Measurements from ENCODE around the gene GAB3.
A peak's percentile ranks its signal among the peaks of the same experiment; 100 is the strongest.
"Not testable (repeated sequence)": the region's sequence is repeated elsewhere in the genome, so short reads cannot be mapped to it uniquely, and the experiment has no call there.

GAB3 gene

GRCh38 chrX:154720067-154720466, 30.8 kb downstream of the GAB3 start:
- DNase-seq (ENCODE audit: low read depth), result no peak

DNA sequence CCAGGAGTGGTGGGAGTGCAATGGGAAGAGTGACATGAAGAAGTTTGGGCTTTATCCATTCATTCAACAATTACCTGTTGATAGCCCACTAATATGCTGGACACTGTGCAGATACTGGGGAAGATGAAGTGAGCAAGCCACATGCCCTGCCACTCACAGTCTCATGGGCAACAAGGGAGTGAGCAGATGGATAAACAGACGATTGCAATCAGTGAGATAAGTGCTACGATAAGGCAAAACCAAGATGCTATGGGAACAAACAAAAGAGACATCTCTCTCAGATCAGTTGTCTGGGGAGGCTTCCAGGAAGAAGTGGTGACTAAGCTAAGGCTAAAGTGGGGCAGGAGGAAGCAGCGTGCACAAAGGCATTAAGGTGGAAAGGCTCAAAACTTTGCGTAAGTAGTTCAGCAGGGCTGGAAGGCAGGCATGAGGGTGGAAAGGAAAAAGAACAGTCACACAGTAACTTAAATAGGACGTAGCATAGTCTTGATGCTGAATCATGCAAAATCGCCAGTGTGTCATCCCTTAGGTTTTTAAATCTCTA, 31.7 kb downstream of the GAB3 start:
- DNase-seq (ENCODE audit: low read depth), result no peak

- DNase-seq (ENCODE audit: low read depth), result no peak
Observed at GRCh38 chrX:154718616-154719015, 32.3 kb downstream of the GAB3 start.

DNA sequence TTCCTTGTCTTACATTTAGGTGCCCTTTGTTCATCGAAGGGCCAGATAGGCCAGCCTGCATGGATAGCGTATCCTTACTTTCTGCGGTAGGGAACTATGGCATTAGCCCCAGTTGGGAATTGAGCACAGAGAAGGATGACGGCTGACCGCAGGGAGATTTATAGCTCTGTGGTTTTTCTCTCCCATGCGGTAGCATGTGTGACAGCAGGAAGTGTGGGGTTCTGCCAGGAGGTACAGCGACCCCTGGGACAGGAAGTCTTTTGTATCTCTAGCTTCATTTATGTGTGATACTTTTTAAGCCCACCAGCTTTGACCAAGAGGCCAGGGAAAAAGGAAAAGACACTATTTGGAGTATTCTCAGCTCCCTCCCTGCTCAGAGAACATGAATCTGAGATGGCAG, 33.1 kb downstream of the GAB3 start:
- no peak for DNase-seq (ENCODE audit: low read depth)

- DNase-seq (ENCODE audit: low read depth), result no peak
Observed at GRCh38 chrX:154715825-154716224, 35.1 kb downstream of the GAB3 start.

DNA sequence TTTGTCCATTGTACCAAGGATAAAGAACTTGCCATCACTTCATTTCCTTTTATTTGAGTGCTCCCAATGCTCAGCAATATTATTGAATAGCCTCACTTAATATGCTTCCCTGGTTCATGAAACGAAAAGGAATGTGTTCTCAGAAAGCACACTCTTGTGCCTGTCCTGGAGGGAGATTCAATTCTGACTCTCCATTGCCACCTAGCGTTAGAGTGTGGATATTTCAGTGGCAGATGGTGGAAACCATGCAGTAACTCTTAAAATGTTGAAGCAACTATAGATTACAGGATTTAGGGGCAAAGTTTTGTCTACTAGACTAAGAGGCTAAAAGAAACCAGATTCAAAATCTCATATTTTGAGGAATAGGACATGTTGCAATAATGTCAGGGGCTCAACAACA, 36.0 kb downstream of the GAB3 start:
- no peak for DNase-seq (ENCODE audit: low read depth)

DNA sequence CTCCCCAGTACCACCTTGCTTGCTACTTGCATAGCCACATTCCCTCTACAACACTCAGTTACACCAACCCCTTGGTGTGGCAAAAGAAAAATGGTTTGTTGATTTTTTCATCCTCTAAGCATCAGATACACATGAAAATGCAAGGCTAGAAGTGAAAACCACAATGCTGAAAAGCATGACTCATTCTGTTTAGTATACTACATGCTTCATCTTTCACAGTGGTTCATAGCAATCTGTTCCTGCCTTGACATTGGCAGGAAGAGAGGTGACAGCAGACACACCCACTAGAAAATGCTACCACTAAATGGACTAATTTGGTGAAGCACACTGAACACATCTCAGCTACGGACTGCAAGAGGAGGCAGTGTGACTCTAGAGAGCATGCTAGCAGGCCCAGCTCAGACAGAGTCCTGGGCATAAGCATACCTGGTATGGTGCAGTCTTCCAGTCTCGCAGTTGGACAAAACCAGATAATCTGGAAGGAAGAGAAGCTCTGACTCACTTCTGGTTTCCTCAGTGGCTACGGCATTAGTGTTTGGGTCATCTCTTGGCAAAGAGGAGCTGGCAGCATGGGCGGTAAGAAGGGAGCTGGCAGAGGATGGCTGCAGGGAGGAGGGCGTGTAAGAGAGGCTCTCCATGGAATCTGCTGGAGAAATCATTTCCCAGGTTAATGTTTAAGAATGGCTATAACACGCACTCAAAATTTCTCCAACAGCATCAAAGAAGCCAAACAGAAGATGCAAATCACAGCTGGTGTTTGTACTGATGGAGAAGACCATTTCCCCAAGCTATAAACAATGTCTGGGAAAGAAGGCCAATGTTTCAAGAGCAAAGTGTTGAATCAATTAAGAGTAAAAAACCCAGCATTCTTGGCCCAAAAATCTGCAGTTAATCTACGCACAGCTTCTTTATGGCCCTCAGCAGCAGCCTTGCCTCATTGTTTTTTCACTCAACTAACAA, 37.8 kb downstream of the GAB3 start:
- DNase-seq (ENCODE audit: low read depth), result no peak

DNA sequence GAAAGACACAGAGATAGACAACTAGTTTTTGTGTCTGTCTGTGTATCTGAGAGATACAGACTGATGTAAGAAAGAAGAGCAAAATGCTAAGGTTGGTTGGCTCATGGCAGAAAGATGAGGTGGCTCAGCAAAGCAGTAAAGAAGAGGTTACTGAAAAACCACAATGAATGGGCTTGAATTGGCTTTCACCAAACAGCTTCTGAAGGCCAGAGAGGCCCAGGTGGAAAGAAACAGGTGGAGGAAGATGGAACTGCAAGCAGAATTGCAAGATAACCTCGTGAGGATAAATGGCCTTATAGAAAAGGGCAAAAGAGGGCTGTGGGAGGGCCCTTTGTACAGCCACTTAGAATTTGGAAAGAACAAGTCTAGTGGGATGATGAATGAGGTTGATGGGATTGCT, 39.6 kb downstream of the GAB3 start:
- no peak for DNase-seq (ENCODE audit: low read depth)

DNA sequence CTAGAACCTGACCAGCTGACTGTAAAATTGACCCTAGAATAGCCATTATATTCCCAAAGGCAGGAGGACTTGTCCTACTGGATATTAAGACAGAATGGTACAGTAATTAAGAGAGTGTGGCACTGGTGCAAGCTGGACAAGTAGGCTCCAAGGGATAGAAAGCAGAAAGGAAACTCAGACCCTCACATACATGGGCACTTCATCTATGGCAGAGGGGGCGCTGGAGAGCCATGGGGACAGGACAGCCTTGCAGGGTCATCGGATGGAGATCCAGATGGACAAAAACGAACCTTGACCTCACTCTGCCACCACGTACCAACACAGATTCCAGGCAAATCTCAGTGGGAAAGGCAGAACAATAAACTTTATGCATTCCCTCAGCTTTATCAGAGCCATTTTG, 40.6 kb downstream of the GAB3 start:
- no peak for DNase-seq (ENCODE audit: low read depth)

GRCh38 chrX:154698630-154699248, 52.1 kb downstream of the GAB3 start:
- no peak for DNase-seq (ENCODE audit: low read depth)

GRCh38 chrX:154696676-154697045, 54.2 kb downstream of the GAB3 start:
- no peak for DNase-seq (ENCODE audit: low read depth)

- peak; percentile 39 for DNase-seq (ENCODE audit: low read depth)
Observed at GRCh38 chrX:154695911-154696675, 54.8 kb downstream of the GAB3 start.

DNA sequence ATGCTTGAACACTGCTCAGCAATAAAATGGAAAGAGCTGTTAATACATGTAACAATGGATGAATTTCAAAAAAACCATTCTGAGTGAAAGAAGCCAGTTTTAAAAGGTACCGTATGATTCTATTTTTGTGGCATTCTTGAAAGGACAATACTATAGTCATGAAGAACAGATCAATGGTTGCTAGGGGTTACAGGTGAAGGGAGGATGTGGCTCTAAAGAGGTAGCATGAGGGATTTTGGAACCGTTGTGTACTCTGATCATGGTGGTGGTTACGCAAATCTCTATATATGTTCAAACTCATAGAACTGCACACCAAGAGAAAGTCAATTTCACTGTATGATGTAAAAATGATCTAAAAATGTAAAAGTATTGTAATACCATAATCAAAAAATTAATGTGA, 57.5 kb downstream of the GAB3 start:
- no peak for DNase-seq (ENCODE audit: low read depth)

- DNase-seq (ENCODE audit: low read depth), result not testable (repeated sequence)
Observed at GRCh38 chrX:154690438-154690837, 60.4 kb downstream of the GAB3 start.

DNA sequence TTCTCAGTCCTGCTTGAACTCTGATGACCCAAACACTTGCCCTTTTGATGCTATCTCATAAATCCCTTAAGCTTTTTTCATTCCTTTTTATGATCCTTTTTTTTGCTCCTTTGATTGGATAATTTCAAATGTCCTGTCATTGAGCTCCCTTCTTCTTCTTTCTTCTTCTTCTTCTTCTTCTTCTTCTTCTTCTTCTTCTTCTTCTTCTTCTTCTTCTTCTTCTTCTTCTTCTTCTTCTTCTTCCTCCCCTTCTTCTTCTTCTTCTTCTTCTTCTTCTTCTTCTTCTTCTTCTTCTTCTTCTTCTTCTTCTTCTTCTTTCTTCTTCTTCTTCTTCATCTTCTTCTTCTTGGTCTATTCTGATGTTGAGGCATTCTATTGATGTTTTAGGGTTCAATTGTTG, 78.8 kb downstream of the GAB3 start:
- not testable (repeated sequence) for DNase-seq (ENCODE audit: low read depth)

DNA sequence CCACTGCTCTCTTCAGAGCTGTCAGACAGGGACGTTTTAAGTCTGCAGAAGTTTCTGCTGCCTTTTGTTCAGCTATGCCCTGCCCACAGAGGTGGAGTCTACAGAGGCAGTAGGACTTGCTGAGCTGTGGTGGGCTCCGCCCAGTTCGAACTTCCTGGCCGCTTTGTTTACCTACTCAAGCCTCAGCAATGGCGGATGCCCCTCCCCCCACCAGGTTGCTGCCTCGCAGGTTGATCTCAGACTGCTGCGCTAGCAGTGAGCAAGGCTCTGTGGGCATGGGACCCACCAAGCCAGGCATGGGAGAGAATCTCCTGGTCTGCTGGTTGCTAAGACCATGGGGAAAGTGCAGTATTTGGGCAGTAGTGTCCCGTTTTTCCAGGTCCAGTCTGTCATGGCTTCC, 80.0 kb downstream of the GAB3 start:
- DNase-seq (ENCODE audit: low read depth), result not testable (repeated sequence)

GRCh38 chrX:154661899-154662298, 89.0 kb downstream of the GAB3 start:
- no peak for DNase-seq (ENCODE audit: low read depth)

DNA sequence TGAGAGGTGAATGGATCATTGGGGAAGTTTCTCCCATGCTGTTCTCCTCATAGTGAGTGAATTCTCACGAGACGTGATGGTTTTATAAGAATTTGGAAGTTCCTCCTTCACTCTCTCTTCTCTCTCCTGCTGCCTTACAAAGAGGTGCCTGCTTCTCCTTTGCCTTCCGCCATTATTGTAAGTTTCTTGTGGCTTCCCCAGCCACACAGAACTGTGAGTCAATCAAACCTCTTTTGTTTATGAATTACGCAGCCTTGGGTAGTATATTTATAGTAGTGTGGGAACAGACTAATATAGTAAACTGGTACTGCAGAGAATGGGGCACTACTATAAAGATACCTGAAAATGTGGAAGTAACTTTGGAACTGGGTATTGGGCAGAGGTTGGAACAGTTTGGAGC, 89.7 kb downstream of the GAB3 start:
- DNase-seq (ENCODE audit: low read depth), result no peak

DNA sequence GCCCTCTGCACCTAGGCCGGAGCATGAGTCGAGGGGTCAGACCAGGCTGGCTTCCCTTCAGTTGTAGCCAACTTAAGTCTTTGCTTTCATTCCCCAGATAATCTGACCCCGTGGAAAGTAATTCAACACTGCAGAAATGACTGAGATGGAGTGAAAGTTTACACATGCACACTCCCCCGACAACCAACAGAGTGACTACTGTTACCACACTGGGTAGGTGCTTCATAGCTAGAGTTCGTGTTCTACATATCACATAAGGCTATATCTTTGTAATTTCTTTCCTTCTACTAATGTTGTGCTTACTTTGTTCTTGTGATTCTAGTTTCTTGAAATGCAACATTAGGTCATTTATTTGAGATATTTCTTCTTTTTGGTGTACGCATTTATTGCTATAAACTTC, 90.3 kb downstream of the GAB3 start:
- DNase-seq (ENCODE audit: low read depth), result no peak

GRCh38 chrX:154658957-154659356, 91.9 kb downstream of the GAB3 start:
- no peak for DNase-seq (ENCODE audit: low read depth)

DNA sequence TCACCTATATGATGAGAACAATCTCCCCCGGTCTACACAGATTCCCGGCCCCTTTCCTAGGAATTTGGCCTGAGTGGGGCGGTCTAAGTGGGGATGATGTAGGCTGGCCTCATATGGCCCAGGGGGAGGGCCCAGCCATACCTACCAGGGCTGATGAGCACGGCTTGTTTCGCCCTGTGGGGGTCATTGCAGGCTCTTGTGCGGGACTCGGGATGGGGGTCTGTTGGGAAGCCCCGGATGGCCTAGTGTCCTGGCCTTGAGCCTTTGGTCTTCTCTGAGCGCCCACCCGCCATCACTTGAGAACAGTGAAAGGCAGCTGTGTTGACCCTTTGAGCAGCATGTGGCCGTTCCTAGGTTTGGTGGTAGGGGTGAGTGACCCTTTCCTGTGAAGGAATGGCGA, 92.7 kb downstream of the GAB3 start:
- DNase-seq (ENCODE audit: low read depth), result no peak

GRCh38 chrX:154657226-154657805, 93.6 kb downstream of the GAB3 start:
- no peak for DNase-seq (ENCODE audit: low read depth)

All from GM04504 (cell line).